Loucy (cell line): ENCODE data around the gene EFNA5.
A peak's percentile ranks its signal among the peaks of the same experiment; 100 is the strongest.

ENCODE experiments used
- H2AFZ ChIP-seq: fragments of 200-600 bp; sonication (generic); 2 replicates; pipeline ENCODE4 v1.6.0; 2016; ENCODE audit warnings: antibody characterized with exemption, mild to moderate bottlenecking, low read length, moderate library complexity
- H3F3A ChIP-seq: fragments of 200-600 bp; 2 replicates; pipeline ENCODE4 v1.6.0; 2016; ENCODE audit warnings: antibody characterized with exemption, low read depth, mild to moderate bottlenecking
- H3K27me3 ChIP-seq: fragments of 200-600 bp; sonication (generic); 2 replicates; pipeline ENCODE4 v1.6.1; 2014; ENCODE audit warnings: low read length, mild to moderate bottlenecking; ENCODE audit not compliant: insufficient read depth, poor library complexity, severe bottlenecking
- H3K36me3 ChIP-seq: fragments of 200-600 bp; sonication (generic); 2 replicates; pipeline ENCODE4 v1.6.1; 2016; ENCODE audit warnings: low read length; ENCODE audit not compliant: insufficient read depth
- H3K4me1 ChIP-seq: fragments of 200-600 bp; sonication (generic); 2 replicates; pipeline ENCODE4 v1.5.1; 2014; ENCODE audit warnings: low read length, mild to moderate bottlenecking; ENCODE audit not compliant: insufficient read depth, poor library complexity, severe bottlenecking
- H3K4me2 ChIP-seq: fragments of 200-600 bp; sonication (generic); 2 replicates; pipeline ENCODE4 v1.6.0; 2014; ENCODE audit warnings: antibody characterized with exemption, low read length, low read depth, mild to moderate bottlenecking; ENCODE audit not compliant: poor library complexity, severe bottlenecking
- H3K4me3 ChIP-seq: fragments of 200-600 bp; sonication (generic); 2 replicates; pipeline ENCODE4 v1.5.1; 2014; ENCODE audit warnings: low read length, mild to moderate bottlenecking, mixed read lengths; ENCODE audit not compliant: poor library complexity, severe bottlenecking
- H3K79me2 ChIP-seq: fragments of 200-600 bp; sonication (generic); 2 replicates; pipeline ENCODE4 v1.6.1; 2014; ENCODE audit warnings: low read length; ENCODE audit not compliant: insufficient read depth
- H3K9ac ChIP-seq: fragments of 200-600 bp; sonication (generic); 2 replicates; pipeline ENCODE4 v1.6.0; 2014; ENCODE audit warnings: mild to moderate bottlenecking, low read depth, low read length, moderate library complexity; ENCODE audit not compliant: poor library complexity, severe bottlenecking
- H3K9me2 ChIP-seq: fragments of 200-600 bp; sonication (generic); replicated peaks from 2 replicates; pipeline ENCODE4 v1.6.1; 2016; ENCODE audit warnings: low read depth, low read length, mixed read lengths
- H3K9me3 ChIP-seq: fragments of 200-600 bp; sonication (generic); 2 replicates; pipeline ENCODE4 v1.6.1; 2014; ENCODE audit warnings: mild to moderate bottlenecking, antibody characterized with exemption, low read length, low read depth; ENCODE audit not compliant: insufficient read depth
- H4K20me1 ChIP-seq: fragments of 200-600 bp; sonication (generic); 2 replicates; pipeline ENCODE4 v1.6.0; 2014; ENCODE audit warnings: antibody characterized with exemption, low read length, mild to moderate bottlenecking; ENCODE audit not compliant: insufficient read depth, poor library complexity, severe bottlenecking
- EZH2phosphoT487 ChIP-seq: fragments of 200-600 bp; IDR thresholded peaks from 2 replicates; pipeline ENCODE4 v1.6.1; 2018; ENCODE audit warnings: antibody characterized with exemption, mild to moderate bottlenecking, moderate library complexity, borderline replicate concordance
- TF ChIP-seq, protein P1 (sequence below): fragments of 200-600 bp; sonication (generic); conservative IDR thresholded peaks from 2 replicates; pipeline ENCODE4 v1.5.1; 2014; ENCODE audit warnings: mild to moderate bottlenecking, antibody characterized with exemption, low read length

The EFNA5 gene

DNA sequence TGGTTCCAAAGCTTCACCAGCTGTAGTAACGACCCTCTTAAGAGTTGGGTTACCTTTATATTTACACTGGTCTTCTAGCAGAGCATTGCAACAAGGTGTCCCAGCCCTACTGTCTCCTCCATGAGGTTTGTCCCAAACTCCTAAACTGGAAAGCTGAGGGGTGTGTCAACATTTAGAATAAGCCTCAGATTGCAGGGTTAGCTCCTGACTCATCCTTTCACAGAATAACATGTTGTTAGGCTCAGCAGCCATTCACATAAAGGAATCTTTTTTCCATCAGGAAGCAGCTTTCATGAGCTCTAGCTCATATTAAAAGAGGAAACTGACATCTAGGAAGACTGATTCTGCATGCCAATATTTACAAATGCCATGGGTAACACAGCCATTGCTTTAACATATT, 238.7 kb downstream of the EFNA5 start:
- TF ChIP-seq EZH2phosphoT487 = no peak
- TF ChIP-seq, protein P1, sequence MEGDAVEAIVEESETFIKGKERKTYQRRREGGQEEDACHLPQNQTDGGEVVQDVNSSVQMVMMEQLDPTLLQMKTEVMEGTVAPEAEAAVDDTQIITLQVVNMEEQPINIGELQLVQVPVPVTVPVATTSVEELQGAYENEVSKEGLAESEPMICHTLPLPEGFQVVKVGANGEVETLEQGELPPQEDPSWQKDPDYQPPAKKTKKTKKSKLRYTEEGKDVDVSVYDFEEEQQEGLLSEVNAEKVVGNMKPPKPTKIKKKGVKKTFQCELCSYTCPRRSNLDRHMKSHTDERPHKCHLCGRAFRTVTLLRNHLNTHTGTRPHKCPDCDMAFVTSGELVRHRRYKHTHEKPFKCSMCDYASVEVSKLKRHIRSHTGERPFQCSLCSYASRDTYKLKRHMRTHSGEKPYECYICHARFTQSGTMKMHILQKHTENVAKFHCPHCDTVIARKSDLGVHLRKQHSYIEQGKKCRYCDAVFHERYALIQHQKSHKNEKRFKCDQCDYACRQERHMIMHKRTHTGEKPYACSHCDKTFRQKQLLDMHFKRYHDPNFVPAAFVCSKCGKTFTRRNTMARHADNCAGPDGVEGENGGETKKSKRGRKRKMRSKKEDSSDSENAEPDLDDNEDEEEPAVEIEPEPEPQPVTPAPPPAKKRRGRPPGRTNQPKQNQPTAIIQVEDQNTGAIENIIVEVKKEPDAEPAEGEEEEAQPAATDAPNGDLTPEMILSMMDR = no peak
- Histone ChIP-seq H4K20me1 (no peaks in the 10 kb centered on the region), H3K4me1 (no peaks in the 10 kb centered on the region), H3K36me3 (no peaks in the 10 kb centered on the region), H3K79me2 (no peaks in the 10 kb centered on the region), H3K27me3 (peaks cover 64% of the 10 kb centered on the region), H3F3A (no peaks in the 10 kb centered on the region), H3K4me2 (no peak overlapping the region), H3K9me3 (no peaks in the 10 kb centered on the region), H2AFZ (no peak overlapping the region), H3K9me2 (no peaks in the 10 kb centered on the region), H3K9ac (no peak overlapping the region), H3K4me3 (no peak overlapping the region)

DNA sequence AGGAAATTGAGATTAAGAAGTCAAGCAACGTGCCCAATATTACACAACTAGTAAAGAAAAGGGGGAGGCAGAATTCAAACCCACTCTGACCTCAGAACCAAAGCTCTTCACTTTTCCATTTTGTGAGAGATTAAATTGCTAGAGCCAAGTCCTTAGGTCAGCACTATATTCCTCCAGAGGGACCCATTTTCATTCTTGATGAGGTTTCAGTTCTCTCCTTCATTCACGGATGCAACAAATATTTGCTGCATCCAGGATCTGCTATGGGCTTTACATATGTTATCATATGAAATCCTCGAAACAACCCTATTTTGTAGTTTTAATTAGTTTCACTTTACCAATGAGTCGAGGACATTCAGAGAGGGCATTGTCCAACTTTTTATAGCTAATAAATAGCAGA, 239.2 kb downstream of the EFNA5 start:
- H3F3A ChIP-seq = no peaks in the 10 kb centered on the region
- no peak overlapping the region for H3K9ac ChIP-seq
- no peaks in the 10 kb centered on the region for H3K9me3 ChIP-seq
- H3K27me3 ChIP-seq = peaks cover 60% of the 10 kb centered on the region
- H4K20me1 ChIP-seq = no peaks in the 10 kb centered on the region
- H3K4me1 ChIP-seq = no peaks in the 10 kb centered on the region
- no peak overlapping the region for H2AFZ ChIP-seq
- H3K9me2 ChIP-seq = no peaks in the 10 kb centered on the region
- no peak overlapping the region for H3K4me2 ChIP-seq
- no peaks in the 10 kb centered on the region for H3K36me3 ChIP-seq
- TF ChIP-seq EZH2phosphoT487 = no peak
- TF ChIP-seq, protein P1 = no peak
- no peaks in the 10 kb centered on the region for H3K79me2 ChIP-seq
- H3K4me3 ChIP-seq = no peak overlapping the region

DNA sequence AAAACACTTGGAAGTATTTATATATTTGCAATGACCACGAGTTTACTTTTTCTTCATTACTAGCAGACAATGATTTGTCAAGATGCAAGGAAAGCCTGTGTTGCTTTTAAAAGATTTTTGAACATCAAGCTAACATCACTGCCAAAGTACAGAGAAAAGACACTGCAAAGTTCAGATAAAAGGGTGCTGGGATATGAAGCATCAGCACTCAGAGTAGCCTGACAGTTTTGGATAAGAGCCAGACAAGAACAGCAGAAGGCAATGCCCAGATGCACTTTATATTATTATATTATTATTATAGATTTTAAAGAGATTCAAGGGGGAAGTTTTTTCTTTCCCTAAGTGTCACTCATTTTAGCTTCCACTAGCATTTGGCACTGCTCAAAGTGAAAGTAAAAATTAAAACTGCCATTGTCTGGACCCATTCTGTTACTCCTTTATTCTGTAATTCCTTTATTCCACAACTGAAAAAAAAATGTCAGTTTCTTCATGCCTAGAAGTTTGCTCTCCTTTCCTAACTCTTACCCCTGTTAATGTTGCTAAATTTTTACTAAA, 240.6 kb downstream of the EFNA5 start:
- Histone ChIP-seq H3K4me2 (peak overlapping the region; percentile 54), H3K4me1 (no peaks in the 10 kb centered on the region), H3K36me3 (no peaks in the 10 kb centered on the region)

More for the DNA sequence above, 240.6 kb downstream of the EFNA5 start:
- TF ChIP-seq, protein P1 = no peak
- TF ChIP-seq EZH2phosphoT487 = no peak
- Histone ChIP-seq H3K79me2 (no peaks in the 10 kb centered on the region), H3F3A (no peaks in the 10 kb centered on the region), H3K4me3 (peak overlapping the region; percentile 32), H4K20me1 (no peaks in the 10 kb centered on the region), H3K27me3 (peaks cover 53% of the 10 kb centered on the region), H3K9me3 (no peaks in the 10 kb centered on the region), H3K9me2 (no peaks in the 10 kb centered on the region), H3K9ac (no peak overlapping the region), H2AFZ (no peak overlapping the region)
